GM19397 (cell line): ENCODE data around the gene RAP1GAP2.
"Not testable (repeated sequence)": the region's sequence is repeated elsewhere in the genome, so short reads cannot be mapped to it uniquely, and the experiment has no call there.

Experiments used
- ATAC-seq: cut with Tn5 transposase; IDR thresholded peaks from one replicate; pipeline ENCODE4 v1.9.1; 2021; ENCODE audit warnings: mild to moderate bottlenecking, moderate library complexity; ENCODE audit not compliant: unreplicated experiment

RAP1GAP2 gene

DNA sequence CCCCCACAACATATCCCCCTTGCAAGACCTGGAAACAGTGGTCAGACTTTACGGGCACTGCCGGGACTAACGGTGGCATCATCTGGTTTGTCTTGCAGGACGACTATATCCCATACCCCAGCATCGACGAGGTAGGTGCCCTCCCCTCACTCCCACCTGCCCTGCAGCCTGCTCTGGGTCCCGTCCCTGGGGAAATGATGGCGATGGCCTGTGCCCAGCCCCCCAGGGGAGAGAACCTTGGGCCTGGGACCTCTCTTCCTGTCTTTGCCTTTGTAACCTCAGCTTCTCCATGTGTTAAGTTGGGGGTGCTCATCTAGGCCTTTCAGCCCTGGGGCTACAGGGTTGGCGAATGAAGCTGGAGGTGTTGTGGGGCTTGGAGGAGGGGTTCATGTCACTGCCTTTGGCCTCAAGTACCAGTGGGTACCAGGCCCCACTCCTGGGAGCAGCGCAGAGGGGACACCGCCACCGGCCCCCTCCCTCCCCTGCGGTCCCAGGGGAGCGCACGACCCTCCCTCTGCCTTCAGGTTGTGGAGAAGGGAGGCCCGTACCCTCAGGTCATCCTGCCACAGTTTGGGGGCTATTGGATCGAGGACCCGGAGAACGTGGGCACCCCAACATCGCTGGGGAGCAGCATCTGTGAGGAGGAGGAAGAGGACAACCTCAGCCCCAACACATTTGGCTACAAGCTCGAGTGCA lies 167.2 kb downstream of the RAP1GAP2 start:
- no peak for ATAC-seq

DNA sequence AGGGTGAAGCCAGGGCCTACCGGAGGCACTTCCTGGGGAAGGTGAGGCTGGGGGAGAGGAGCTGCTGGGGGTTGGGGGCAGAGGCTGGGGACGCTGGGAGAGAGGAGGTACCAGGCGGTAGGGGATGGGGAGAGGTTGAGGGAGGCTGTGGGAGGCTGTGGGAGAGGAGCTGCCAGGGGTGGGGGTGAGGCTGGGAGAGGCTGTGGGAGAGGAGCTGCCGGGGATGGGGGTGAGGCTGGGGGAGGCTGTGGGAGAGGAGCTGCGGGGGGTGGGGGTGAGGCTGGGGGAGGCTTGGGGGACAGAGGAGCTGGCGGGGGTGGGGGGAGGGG lies 167.8 kb downstream of the RAP1GAP2 start:
- ATAC-seq: no peak

DNA sequence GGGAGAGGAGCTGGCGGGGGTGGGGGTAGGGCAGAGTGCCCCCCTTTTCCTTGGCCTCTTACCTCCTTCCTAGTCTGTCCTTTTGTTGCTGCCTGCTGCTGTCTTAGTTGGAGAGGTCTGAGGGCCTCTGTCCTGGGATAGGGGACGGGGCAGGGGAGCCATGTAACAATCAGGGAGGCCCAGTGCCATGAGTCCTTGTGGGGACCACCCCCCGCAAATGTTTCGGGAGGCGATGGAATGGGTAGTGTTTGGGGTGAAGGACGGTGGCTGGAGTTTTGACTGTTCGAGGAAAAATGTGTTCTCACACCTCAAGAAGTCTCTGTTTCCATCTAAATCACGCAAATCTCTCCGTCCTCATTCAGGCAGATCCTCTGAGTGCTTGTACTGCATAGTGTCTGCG lies 168.1 kb downstream of the RAP1GAP2 start:
- no peak for ATAC-seq

DNA sequence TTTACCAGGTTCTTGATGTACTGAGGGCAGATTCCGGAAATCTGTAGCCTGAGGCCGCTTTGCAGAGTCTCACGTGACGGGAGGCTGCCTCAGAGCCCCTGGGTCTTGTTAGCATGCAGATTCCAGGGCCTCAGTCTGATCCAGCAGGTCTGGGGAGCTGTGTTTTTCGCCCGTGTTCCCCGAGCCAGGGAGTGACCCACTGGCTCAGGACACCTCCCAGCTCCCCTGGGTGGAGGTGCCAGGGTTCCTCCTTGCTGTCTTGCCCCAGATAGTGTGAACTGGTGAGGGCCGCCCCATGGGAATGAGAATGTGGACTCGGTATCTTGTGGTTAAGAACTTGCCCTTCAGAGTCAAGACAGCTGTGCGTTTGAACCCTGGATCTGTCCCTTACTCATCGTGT lies 168.6 kb downstream of the RAP1GAP2 start:
- no peak for ATAC-seq

DNA sequence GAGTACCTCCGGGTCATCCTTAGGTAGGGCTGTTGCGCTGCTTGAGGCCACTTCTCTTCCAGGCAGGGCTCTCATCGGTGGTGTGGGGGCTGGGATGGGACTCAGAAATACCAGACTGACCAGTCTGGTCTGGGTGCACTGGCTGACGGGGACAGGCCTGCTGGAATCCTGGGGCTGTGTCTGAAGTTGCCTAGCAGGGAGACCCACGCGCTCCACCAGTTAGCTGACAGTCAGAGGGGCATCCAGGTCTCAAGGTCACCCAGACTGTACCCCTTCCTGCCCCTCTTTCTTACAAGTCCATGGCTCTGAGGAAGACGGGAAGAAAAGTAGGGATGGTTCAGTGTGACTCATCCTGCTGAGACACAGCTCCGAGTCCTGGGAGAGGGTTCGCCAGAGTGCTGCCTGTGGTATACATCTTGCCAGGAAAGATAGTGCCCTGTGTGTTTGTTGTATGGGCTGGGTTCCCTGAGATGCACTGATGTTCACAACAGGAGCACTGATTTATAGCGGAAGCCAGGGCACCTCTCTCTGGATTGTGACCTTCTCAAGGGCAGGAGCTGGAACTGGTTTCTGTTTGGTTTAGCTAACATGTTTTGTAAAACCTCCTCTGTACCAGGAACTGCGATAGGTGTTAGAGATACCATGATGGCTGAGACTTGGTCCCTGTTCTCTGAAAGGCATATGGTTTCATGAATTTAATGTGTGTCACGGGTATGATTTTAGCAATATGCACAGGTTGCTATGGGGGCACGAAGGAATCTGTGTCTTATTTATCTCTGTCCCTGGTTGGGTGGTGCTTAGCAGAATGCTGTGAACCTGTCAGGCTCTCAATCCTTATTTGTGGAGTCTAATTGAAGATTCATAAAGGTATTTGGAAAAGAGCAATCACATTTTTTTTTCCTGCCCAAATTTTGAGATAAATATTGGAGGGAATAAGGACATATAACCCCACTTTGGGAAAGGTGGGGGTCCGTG lies 169.7 kb downstream of the RAP1GAP2 start:
- no peak for ATAC-seq

DNA sequence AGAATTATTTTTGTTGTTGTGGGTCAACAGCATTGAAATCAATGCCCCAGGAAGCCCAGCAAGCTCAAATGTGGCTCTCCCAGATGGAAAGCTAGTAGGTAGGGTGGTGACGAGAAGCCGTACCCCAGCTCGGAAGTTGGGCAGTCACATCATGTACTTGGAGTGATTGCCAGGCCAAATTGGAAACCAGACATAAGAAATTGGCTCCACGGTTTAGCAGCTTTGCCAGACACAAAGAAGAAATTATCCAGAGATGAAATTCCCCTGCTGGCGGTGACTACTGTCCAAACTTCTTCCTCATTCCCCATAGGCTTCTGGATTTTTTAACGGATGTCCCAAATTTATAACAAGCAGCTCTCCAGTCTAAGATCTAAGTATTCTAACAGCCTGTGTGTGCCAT lies 171.3 kb downstream of the RAP1GAP2 start:
- no peak for ATAC-seq

DNA sequence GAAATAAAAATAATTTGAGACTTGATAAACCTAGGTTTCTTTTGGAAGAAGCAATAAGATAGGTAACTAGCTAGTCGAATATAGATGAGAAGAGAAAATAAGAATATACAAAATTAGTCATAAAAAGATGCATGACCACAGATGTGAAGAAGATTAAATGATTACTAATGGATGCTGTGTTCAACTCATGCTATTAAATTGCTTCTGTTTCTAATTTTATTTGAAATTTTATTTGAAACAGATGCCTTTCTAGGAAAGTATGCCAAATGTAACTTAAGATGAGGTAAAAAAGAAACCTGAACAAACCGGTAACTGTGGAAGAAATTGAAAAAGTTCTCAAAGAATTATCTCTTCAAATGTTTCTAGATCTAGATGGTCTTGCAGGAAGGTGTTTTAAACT lies 175.6 kb downstream of the RAP1GAP2 start:
- ATAC-seq: no peak

DNA sequence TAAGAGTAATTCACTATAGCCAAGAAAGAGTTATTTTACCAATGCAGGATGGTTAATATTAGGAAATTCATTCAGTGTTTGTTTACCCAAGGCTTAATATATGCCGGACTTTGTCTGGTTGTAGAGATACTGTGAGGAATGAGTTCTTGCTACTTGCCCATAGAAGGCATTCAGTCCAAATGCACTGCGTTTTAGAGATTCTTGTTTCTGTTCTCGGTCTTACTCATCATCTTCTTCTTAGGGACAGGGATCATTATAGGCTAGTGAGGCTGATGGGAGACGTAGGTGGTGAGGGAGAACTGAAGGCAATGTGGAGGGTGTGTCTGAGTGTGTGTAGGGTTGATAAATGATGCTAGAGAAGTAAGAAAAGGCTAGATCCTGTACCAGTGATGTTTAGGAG lies 176.5 kb downstream of the RAP1GAP2 start:
- ATAC-seq: no peak

DNA sequence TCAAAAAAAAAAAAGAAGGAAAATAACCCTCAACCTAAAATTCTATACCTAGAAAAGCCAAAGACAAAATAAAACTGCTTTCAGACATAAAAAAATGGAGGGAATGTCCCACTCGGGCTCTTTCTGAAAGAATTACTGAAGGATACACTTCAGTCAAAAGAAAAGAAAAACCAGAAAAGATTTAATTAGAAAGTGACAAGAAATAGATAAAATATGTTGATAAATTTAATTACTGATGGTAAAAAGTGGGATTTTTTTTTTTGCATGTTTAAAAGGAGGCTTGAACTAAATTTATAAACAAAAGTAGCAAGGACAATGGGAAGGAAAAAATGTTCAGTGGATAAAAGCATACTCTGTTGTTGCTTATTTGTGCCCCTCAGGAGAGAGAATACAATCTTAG lies 178.1 kb downstream of the RAP1GAP2 start:
- ATAC-seq: no peak

DNA sequence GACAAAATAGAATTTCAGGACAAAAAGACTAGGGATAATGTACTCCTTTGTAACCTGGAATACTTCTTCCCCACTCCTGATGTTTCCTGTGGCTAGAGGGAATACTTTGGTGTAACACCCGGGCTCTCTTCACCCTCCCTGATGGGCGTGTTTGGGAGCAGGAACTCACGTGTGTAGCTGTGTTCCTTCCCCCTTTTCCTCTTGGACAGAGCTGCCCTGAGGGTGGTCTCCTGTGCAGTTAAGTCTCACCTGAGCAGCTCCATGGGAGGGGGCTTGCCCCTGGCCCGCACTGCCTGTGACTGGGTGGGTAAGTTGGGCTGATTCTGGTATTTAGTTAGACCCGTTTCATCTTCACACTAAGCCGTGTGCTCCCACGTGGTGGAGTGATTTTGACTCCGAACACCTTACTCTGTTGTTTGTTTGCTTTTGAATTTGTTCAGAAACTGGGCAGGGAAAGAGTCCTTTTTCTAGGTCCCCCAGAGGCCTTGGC lies 179.3 kb downstream of the RAP1GAP2 start:
- ATAC-seq: no peak

DNA sequence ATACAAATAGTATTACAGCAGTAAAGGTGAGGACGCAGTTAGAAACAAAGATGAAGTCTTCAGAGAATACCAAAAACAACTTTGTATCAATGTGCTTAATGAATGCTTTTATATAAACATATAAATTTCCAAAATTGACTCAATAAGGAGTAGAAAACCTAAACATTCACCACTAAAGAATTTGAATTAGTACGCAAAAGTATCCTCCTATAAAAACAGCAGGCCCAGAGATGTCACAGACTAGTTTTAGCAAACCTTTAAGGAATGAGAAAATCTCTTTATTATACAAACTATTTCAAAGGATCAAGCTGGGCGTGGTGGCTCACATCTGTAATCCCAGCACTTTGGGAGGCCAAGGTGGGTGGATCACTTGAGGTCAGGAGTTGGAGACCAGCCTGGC lies 180.9 kb downstream of the RAP1GAP2 start:
- no peak for ATAC-seq

DNA sequence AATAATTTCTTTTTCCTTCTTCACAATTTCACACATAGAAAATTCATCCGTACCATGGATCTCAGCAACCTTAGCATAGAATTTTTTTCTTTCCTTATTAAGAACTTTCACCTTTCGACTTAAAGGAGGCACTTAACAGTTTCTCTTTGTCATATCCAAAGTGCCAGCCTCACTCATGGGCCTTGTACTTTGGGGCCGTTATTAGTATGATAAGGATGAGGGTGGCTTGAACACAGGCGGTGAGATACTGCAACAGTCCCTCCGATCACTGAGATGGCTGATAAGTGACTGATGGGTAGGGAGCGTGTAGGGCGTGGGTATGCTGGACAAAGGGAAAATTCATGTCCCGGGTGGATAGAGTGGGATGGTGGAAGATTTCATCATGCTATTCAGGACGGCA lies 181.9 kb downstream of the RAP1GAP2 start:
- no peak for ATAC-seq

DNA sequence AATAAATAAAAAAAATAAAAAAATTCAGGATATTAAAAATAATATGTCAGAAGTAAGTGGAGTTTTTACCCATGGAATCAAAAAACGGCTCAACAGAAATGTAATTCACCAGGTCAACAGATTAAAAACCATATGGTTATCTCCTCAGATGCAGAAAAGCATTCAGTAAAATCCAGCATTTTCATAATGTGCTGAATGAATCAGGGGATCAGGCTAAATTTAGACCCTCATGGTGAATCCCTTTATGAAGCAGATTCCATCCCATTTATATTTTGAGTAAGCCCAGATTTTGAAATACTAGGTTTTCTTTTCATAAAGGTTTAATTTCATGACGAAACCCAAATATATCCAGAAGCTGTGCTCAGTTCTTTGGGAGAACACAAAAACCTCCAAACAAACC lies 182.8 kb downstream of the RAP1GAP2 start:
- no peak for ATAC-seq

DNA sequence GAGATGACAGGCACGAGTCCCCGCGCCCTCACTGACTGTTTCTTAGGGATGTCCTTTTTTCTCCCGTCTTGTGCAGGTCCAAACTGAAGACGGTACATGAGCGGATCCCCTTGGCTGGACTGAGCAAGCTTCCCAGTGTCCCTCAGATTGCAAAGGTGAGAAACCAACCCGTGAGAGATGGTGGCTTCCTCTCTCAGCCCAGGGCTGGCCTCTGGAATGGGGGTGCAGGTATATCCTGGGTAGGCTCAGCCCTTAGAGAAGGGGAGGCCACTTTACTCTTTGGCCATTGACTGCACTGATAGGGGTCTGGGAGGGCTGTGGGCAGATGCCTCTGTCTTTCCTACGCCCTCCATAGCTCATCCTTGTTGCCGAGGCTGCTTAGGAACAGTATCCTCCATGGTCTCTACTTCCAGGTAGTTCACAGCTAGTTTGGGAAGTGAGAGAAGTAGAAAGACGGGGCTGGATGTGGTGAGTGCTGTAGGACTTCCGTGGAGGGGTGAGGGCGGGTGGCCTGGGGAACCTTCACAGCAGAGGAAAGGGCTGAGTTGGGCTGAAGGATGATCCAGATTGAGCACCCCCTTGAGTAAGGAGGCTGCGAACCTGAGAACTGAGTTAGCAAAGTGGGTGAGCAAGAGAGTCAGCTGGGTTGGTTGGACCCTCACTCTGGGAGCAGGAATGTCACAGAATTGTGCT lies 184.1 kb downstream of the RAP1GAP2 start:
- ATAC-seq: no peak

DNA sequence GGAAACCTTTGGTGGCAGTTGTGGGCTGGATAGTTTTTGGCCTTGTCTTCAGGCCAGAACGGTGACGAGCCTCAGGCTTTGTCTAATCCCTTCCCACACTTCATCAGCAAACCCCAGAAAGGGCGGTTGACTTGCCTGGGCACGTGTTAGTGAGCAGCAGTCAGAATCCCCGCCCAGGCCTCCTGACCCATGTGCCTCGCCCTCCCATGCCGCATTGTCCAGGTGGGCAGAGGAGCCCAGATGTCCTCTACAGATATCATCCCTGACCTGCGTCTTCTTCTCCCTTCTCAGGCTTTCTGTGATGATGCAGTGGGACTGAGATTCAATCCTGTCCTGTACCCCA lies 184.6 kb downstream of the RAP1GAP2 start:
- no peak for ATAC-seq

DNA sequence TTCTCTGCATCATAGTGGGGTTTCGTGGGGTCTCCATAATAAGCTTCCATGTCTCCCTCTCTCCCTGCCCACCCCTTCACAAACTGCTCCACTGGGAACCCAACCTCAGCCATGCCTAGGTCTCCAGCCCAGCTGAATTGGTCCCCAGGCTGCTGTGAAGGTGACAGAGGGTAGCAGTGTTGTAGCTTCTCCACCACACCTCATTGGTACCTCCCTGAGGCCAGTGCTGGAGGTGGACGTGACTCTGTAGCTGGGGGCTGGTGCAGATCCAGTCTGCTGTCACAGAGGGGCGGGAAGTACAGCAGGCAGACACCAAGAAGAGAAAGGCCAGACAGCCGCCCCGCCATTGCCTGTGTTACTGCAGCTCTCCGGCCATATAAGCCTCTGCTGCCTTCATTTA lies 185.1 kb downstream of the RAP1GAP2 start:
- no peak for ATAC-seq

DNA sequence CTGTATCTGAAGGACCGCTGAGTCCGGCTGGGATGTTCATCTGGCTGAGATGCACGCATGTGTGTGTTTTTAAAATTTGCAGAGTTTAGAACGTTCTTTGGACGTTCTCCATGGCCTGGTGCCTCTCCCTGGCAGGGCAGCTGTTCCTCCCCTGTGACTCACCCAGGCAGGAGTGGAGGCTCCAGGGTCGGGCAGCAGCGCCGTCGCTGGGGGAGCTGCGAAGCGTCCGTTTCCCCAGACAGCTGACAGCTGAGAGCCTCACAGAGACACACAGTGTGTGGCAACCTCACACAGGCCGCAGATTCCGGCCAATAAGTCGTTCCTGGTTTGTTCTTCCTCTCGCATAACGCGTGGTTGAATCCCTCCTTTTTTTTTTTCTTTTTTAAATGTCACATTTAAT lies 186.6 kb downstream of the RAP1GAP2 start:
- no peak for ATAC-seq

DNA sequence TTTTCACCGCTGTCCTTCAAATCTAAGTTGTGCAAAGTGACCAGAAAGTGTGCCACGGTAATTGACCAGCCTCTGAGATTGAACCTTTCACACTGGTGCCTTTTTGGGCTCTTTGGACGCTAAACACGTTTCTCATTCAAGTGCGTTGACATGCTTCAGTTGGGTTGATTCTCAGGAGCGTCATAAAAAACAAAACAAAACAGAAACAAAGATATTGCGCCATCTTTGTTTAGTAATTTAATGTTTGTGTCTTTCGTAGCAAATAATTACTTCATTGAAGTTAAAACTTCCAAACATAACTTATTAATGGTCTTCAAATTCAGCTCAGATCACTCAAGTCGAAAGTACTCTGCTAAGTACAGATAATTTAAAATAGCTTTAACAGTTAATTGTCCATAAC lies 187.0 kb downstream of the RAP1GAP2 start:
- ATAC-seq: no peak

DNA sequence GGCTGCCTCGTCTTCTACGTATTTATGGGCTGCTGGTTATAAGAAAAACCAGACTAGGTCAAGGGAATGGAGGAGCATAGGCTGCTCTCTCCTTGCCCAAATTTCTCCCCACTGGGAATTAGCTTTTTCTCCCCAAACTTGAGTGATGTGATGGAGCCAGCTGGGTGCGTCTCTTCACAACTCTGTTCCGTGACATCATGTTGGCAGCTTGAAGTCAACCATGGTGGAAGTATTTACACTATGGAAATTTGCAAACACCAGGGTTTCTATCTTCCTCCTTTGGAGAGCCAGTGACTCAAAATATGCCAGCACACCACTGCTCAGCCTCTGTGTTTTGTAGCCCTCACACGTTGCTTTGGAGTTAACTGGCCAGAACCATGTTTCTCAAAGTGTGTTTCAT lies 189.1 kb downstream of the RAP1GAP2 start:
- ATAC-seq: no peak

DNA sequence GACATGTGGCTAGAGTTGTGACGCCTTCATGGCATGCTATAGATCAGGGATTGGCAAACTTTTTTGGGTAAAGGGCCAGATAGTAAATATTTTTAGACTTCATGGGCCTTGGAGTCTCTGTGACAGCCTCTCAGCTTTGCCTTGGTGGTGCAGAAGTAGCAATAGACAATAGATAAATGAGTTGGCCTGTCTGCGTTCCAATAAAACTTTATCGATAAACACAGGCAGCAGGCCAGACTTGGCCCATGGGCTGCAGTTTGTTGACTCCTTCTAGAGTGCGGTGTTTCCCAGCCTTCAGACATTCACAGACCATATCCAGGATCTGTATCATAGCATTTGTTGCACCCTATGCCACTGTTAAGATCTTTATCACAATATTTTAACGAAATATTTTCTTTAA lies 190.7 kb downstream of the RAP1GAP2 start:
- ATAC-seq: no peak

DNA sequence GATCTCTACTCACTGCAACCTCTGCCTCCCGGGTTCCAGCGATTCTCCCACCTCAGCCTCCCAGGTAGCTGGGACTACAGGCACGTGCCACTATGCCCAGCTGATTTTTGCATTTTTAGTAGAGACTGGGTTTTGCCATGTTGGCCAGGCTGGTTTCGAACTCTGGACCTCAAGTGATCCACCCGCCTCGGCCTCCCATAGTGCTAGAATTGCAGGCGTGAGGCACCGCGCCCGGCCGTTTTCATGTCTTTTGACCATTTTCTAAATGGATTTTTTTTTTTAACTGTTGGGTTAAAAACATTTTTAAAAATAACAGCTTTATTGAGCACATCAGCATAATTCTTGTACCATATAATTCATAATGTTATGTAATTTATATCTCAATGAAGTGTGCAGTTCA lies 193.2 kb downstream of the RAP1GAP2 start:
- not testable (repeated sequence) for ATAC-seq

DNA sequence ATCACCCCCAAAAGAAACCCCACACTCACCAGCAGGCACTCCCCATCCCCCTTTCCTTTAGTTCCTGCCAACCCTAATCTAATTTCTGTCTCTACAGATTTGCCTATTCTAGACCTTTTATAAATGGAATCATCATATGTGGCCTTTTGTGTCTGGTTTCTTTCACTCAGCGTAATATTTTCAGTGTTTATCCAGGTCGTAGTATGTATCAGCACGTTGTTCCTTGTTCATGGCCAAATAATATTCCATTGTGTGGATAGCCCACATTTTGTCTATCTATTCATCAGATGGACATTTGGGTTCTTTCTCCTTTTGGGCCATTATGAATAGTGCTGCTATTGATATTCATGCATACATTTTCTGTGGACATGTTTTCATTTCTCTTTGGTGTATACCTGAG lies 193.6 kb downstream of the RAP1GAP2 start:
- ATAC-seq: no peak
